ENCODE data around the gene CNPY1.

The CNPY1 gene

DNA sequence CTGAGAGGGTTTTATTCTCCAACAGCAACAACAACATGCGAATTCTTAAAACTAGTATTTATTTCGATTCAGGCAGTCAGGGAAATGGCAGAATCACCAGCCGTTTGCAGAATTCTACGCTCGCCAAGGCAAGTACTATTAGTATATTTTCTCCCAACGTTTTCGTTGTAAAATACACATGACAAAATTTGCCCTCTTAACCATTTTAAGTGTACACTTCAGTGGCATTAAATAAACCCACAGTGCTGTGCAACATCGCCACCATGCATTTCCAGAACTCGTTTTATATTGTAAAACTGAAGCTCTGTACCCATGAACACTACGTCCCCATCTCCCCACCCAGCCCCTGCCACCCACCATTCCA lies 77.6 kb downstream of the CNPY1 start:
- DNase-seq (ENCODE audit: low read depth), result no peak
- no peak for TF ChIP-seq CTCF (IDR thresholded peaks at IDR 0.05; ENCODE audit: low read length, missing control alignments)
- H3K4me3 ChIP-seq (replicated peaks; ENCODE audit: low read depth, low read length), result no peak overlapping the region

- H3K4me3 ChIP-seq (replicated peaks; ENCODE audit: low read depth, low read length), result no peak overlapping the region
- TF ChIP-seq CTCF (IDR thresholded peaks at IDR 0.05; ENCODE audit: low read length, missing control alignments), result no peak
- DNase-seq (ENCODE audit: low read depth), result no peak
Measured at GRCh38 chr7:155467846-155468784, 78.2 kb downstream of the CNPY1 start.

DNA sequence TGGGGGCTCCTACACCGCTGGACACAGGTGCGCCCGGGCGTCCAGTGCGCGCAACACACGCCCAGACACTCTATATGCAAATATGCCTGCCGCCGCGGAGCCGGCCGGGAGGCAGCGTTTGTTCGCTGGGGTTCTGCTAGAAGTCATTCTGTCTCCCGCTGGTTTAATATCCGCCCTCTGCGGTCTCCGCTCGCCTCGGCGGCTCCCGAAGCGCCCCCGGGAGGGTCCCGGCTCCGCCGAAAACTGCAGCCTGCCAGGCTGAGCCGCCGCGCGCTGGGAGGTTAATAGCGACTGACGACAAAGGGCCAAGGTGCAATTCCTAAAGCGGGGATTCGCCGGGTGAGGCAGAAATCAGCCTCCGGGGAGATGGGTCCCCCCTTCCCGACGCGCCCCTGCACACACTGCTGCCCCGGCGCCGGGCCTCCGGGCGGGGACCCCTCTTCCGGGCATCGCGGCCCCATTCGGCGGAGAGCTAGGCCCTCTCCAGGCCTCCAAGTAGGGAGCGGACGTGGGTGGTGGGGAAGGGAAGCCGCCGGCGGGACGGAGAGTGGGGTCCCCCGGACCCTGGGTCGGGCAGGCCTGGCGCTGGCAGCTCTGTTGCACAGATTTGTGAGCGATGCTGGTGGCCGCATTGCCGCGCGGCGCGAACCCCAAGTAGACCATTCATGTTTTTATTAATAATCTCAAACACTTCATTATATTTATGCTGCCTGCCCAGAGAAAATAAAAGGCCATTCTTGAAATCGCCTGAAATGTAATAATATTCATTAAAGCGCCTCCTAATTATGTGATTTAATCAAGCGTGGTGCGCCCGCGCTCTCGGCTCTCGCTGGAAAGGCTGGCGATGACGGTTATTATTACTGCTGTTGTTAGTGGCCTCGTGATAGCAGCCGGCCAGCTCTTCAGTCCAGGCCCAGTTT lies 79.3 kb downstream of the CNPY1 start:
- no peak for DNase-seq (ENCODE audit: low read depth)
- no peak for TF ChIP-seq CTCF (IDR thresholded peaks at IDR 0.05; ENCODE audit: low read length, missing control alignments)
- H3K4me3 ChIP-seq (replicated peaks; ENCODE audit: low read depth, low read length), result no peak overlapping the region

DNA sequence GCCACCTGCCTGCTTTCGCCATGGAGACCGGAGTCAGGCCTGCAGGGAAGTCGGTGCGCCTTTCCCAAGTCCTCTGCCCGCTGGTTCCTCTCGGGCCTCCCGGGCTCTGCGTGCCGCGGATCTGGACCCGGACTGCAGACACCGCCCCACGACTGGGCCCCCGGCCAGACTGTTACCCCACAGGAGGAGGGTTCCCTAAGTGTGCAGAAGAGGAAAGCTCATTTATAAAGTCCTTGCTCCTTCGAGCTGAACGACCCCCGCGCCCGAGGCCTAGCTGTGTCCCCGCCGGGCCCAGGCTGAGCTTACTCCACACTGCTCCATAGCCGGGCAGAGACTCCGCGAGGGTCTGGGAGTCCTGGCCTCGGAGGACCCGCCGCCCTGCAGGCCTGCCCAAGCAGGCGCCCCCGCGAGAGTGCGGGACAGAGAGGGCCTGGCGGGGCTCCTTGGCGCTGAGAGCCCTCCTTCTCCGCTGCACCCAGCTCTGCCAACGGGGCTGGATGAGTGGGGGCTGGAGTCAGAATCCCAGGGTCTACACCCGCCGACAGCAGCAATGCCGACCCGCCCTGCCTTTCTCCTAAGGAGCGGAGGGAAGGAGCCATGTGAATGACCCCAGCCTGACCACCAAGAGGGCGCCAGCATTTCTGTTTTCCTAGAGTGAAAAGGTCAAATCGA lies 80.1 kb downstream of the CNPY1 start:
- no peak for DNase-seq (ENCODE audit: low read depth)
- no peak for TF ChIP-seq CTCF (IDR thresholded peaks at IDR 0.05; ENCODE audit: low read length, missing control alignments)
- no peak overlapping the region for H3K4me3 ChIP-seq (replicated peaks; ENCODE audit: low read depth, low read length)

DNA sequence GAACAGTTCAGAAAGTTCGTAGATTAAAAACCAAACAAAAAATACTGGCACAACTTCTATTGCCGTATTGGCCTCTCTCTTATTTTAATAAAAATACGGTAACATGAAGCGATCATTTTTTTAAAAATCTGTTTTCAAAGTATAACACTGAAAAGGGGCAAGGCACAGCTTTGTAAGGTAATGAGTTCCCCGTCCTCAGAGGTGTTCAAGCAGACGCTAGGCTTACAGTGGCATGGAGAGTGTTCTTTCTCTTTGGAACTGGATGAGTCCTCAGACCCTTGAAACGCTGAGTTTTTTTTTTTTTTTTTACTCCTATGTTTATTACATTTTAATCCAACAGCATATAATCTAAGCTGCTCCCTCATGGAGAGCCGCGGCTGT lies 80.6 kb downstream of the CNPY1 start:
- no peak for DNase-seq (ENCODE audit: low read depth)
- H3K4me3 ChIP-seq (replicated peaks; ENCODE audit: low read depth, low read length), result no peak overlapping the region
- TF ChIP-seq CTCF (IDR thresholded peaks at IDR 0.05; ENCODE audit: low read length, missing control alignments), result no peak

DNA sequence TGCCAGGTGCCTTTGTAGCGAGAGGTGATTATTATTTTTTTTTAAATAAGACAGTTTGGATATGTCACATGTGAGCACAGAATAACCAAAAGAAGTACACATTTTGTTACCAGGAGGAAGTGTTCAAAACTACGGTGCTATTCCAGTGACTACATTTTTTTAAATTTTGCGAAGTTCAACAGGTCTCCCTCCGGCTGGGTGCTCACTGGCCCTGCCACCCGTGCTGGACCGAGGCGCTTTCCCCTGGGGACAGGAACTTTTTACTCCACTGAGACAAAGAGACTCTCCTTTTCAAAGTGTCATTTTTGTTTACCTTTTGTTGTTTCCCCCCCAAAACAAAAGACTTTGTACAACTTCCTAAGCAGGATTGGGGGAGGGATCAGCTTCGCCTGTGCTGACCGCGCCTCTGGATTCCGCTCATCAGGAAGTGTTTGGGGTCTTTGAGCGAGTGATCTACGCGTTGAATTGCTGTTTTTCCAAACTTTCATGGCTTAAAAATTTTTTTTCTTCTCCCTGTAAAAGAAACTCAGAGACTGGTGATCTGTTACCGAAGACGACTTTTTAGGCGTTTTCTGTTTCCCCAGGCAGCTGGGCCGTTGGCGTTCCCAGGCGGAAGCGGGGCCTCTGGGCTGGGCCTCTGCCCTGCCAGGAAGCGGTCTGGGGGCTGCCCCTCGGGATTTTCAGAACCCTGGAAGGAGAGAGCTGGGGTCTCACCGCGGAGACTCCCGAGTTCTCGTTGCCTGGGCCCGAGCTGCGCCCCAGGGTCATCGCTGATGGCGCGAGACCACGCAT lies 81.2 kb downstream of the CNPY1 start:
- no peak for DNase-seq (ENCODE audit: low read depth)
- no peak for TF ChIP-seq CTCF (IDR thresholded peaks at IDR 0.05; ENCODE audit: low read length, missing control alignments)
- no peak overlapping the region for H3K4me3 ChIP-seq (replicated peaks; ENCODE audit: low read depth, low read length)
